PC-3 (cell line): ENCODE data around the gene SSRP1. TPM values are rescaled to one million over a fixed set of nuclear protein-coding genes. Genes with fewer than 3 reads are reported as not detected.

ENCODE experiments used
- ATAC-seq: fragments of 200-7000 bp; cut with Tn5 transposase; 2 replicates; pipeline ENCODE4 v1.9.1; 2020; ENCODE audit warnings: mild to moderate bottlenecking, moderate library complexity
- BruUV-seq: library from RNA; stranded (reverse); fragments of 400-500 nt; replicated peaks from 2 replicates; lab custom pipeline; 2021; lab: Mats Ljungman, UMichigan
- CTCF ChIA-PET: fragments of 300-600 bp; sonication (Branson Sonifier 250); formaldehyde crosslinking; loops from one replicate; lab custom pipeline; 2022; ENCODE audit warnings: antibody characterized with exemption; lab: Charles Lee
- POLR2A ChIA-PET: fragments of 300-600 bp; sonication (Branson Sonifier 250); formaldehyde crosslinking; loops from one replicate; lab custom pipeline; 2022; ENCODE audit warnings: antibody characterized with exemption; ENCODE audit not compliant: unreplicated experiment; lab: Charles Lee
- DNase-seq: peaks from one replicate; pipeline ENCODE4 v3.0.0-alpha.2; 2015
- H2AFZ ChIP-seq: fragments of 300-600 bp; sonication (generic); 2 replicates; pipeline ENCODE4 v1.6.0; 2016; ENCODE audit warnings: antibody characterized with exemption, low read length
- H3F3A ChIP-seq: fragments of 300-600 bp; sonication (generic); one replicate; pipeline ENCODE4 v1.6.0; 2017; ENCODE audit warnings: antibody characterized with exemption, low read length, control low read depth, mild to moderate bottlenecking; ENCODE audit not compliant: unreplicated experiment
- H3K27ac ChIP-seq: fragments of 300-600 bp; sonication (generic); 2 replicates; pipeline ENCODE4 v1.5.1; 2016; ENCODE audit warnings: mild to moderate bottlenecking, low read length
- H3K27me3 ChIP-seq: fragments of 300-600 bp; sonication (generic); 2 replicates; pipeline ENCODE4 v1.6.1; 2016; ENCODE audit warnings: low read length, mixed read lengths
- H3K36me3 ChIP-seq: fragments of 300-600 bp; sonication (generic); 2 replicates; pipeline ENCODE4 v1.6.1; 2016; ENCODE audit warnings: low read depth, mixed run types, low read length, mixed read lengths
- H3K4me1 ChIP-seq: fragments of 300-600 bp; sonication (generic); 2 replicates; pipeline ENCODE4 v1.5.1; 2016; ENCODE audit warnings: low read length; ENCODE audit not compliant: insufficient read depth
- H3K4me2 ChIP-seq: fragments of 300-600 bp; sonication (generic); 2 replicates; pipeline ENCODE4 v1.6.0; 2016; ENCODE audit warnings: low read length
- H3K4me3 ChIP-seq: fragments of 300-600 bp; sonication (generic); 2 replicates; pipeline ENCODE4 v1.5.1; 2016; ENCODE audit warnings: mild to moderate bottlenecking, low read length, mixed read lengths
- H3K79me2 ChIP-seq: fragments of 300-600 bp; sonication (generic); 2 replicates; pipeline ENCODE4 v1.6.1; 2017; ENCODE audit warnings: low read length, mixed read lengths
- H3K9ac ChIP-seq: fragments of 300-600 bp; sonication (generic); 2 replicates; pipeline ENCODE4 v1.6.0; 2016; ENCODE audit warnings: mild to moderate bottlenecking, low read length
- H3K9me2 ChIP-seq: fragments of 300-600 bp; sonication (generic); replicated peaks from 2 replicates; pipeline ENCODE4 v1.6.1; 2016; ENCODE audit warnings: mixed run types, low read length, mixed read lengths
- H3K9me3 ChIP-seq: fragments of 300-600 bp; sonication (generic); 2 replicates; pipeline ENCODE4 v1.6.1; 2016; ENCODE audit warnings: low read length, mixed read lengths
- H4K20me1 ChIP-seq: fragments of 300-600 bp; sonication (generic); 2 replicates; pipeline ENCODE4 v1.6.1; 2016; ENCODE audit warnings: low read length, mixed read lengths
- CTCF ChIP-seq: fragments of 300-600 bp; sonication (generic); conservative IDR thresholded peaks from 2 replicates; pipeline ENCODE4 v1.5.1; 2017; ENCODE audit warnings: antibody characterized with exemption, low read depth, mild to moderate bottlenecking, low read length
- EZH2 ChIP-seq: fragments of 300-600 bp; sonication (generic); IDR thresholded peaks from one replicate; pipeline ENCODE4 v1.6.1; 2017; ENCODE audit warnings: antibody characterized with exemption, mild to moderate bottlenecking, low read length; ENCODE audit not compliant: unreplicated experiment
- EZH2phosphoT487 ChIP-seq: fragments of 300-600 bp; sonication (generic); IDR thresholded peaks from 2 replicates; pipeline ENCODE4 v1.6.1; 2018; ENCODE audit warnings: mild to moderate bottlenecking, antibody characterized with exemption, low read length, borderline replicate concordance
- intact Hi-C: fragments of 100-400 bp; cut with micrococcal nuclease; formaldehyde crosslinking; loops from 2 replicates; pipeline ENCODE4 v1.9.0; 2023
- total RNA-seq: library from RNA; depleted of rRNA; stranded (reverse); fragments of >200 nt; gene quantifications from 2 replicates; pipeline ENCODE4 v1.2.3, GENCODE V29; 2014

The SSRP1 gene
- total RNA-seq, 1 experiment from 2014 or later: 228 TPM

- Histone ChIP-seq H3K4me2 (no peak overlapping the region), H3K4me1 (no peaks in the 10 kb centered on the region), H3K4me3 (no peak overlapping the region), H3K36me3 (no peaks in the 10 kb centered on the region; the same call in 1 of the 2 replicates), H4K20me1 (no peaks in the 10 kb centered on the region), H3K9ac (no peak overlapping the region), H3K9me3 (peaks cover 9% of the 10 kb centered on the region; the same call in 1 of the 2 replicates), H3K27ac (no peak overlapping the region), H3K79me2 (no peaks in the 10 kb centered on the region), H3K27me3 (no peaks in the 10 kb centered on the region), H3K9me2 (no peaks in the 10 kb centered on the region), H3F3A (no peaks in the 10 kb centered on the region), H2AFZ (no peak overlapping the region)
- no peak for TF ChIP-seq CTCF
- no peak for TF ChIP-seq EZH2
- no peak for TF ChIP-seq EZH2phosphoT487
- intact Hi-C loops: no loop called here
- BruUV-seq: no TSS peak
- POLR2A ChIA-PET: no interaction called here
- CTCF ChIA-PET: interaction anchor here (0.6 kb wide), 1 partner anchor 140 kb away, joined by 6 read pairs; no protein-coding TSS in a partner anchor
- DNase-seq: no peak
- ATAC-seq: no peak
These were observed 17.8 kb upstream of the SSRP1 start for GRCh38 chr11:57353446-57353845.

GRCh38 chr11:57353036-57353435, 17.3 kb upstream of the SSRP1 start:
- CTCF ChIA-PET: no interaction called here
- Histone ChIP-seq H3K4me2 (no peak overlapping the region), H3K36me3 (no peaks in the 10 kb centered on the region; the same call in 1 of the 2 replicates), H3K9ac (no peak overlapping the region), H3K9me3 (peaks cover 9% of the 10 kb centered on the region; the same call in 1 of the 2 replicates), H3K27me3 (no peaks in the 10 kb centered on the region), H3K27ac (no peak overlapping the region), H3F3A (no peaks in the 10 kb centered on the region), H3K4me3 (no peak overlapping the region), H4K20me1 (no peaks in the 10 kb centered on the region), H3K79me2 (no peaks in the 10 kb centered on the region), H3K4me1 (no peaks in the 10 kb centered on the region), H3K9me2 (no peaks in the 10 kb centered on the region), H2AFZ (no peak overlapping the region)
- BruUV-seq: no TSS peak
- DNase-seq (no peak), ATAC-seq (no peak)
- intact Hi-C loops: no loop called here
- POLR2A ChIA-PET: no interaction called here
- TF ChIP-seq EZH2phosphoT487 (no peak), EZH2 (no peak), CTCF (no peak)

- peak; percentile 65 for DNase-seq
- Histone ChIP-seq H2AFZ (peak overlapping the region; percentile 53; the same call in 1 of the 2 replicates), H3K9ac (no peak overlapping the region), H3K4me3 (no peak overlapping the region), H3K79me2 (no peaks in the 10 kb centered on the region), H3K4me1 (no peaks in the 10 kb centered on the region), H3K27ac (no peak overlapping the region), H3K27me3 (no peaks in the 10 kb centered on the region), H3F3A (no peaks in the 10 kb centered on the region), H3K9me3 (peaks cover 9% of the 10 kb centered on the region; the same call in 1 of the 2 replicates), H3K9me2 (no peaks in the 10 kb centered on the region), H4K20me1 (no peaks in the 10 kb centered on the region), H3K4me2 (no peak overlapping the region), H3K36me3 (no peaks in the 10 kb centered on the region; the same call in 1 of the 2 replicates)
- intact Hi-C loops: loop anchor here (5.0 to 10.0 kb wide), 2 partner anchors 135 to 232 kb away; no protein-coding TSS in a partner anchor
- no peak for TF ChIP-seq EZH2
- TF ChIP-seq CTCF: peak; percentile 90
- no TSS peak for BruUV-seq
- ChIA-PET CTCF (interaction anchor here (0.5 to 0.6 kb wide), 7 partner anchors 46 to 234 kb away, joined by 3 to 6 read pairs (median 4); no protein-coding TSS in a partner anchor), POLR2A (no interaction called here)
- peak; percentile 51 for ATAC-seq
These were observed 14.0 kb upstream of the SSRP1 start for GRCh38 chr11:57349491-57350274.
